ENCODE results near the gene BPI. TPM values are rescaled to one million over a fixed set of nuclear protein-coding genes. Genes with fewer than 3 reads are reported as not detected.

The BPI gene
- total and polyA plus RNA-seq, 2 donors (not counting 1 experiment from before 2014, with no cell fraction given), result not detected

DNA sequence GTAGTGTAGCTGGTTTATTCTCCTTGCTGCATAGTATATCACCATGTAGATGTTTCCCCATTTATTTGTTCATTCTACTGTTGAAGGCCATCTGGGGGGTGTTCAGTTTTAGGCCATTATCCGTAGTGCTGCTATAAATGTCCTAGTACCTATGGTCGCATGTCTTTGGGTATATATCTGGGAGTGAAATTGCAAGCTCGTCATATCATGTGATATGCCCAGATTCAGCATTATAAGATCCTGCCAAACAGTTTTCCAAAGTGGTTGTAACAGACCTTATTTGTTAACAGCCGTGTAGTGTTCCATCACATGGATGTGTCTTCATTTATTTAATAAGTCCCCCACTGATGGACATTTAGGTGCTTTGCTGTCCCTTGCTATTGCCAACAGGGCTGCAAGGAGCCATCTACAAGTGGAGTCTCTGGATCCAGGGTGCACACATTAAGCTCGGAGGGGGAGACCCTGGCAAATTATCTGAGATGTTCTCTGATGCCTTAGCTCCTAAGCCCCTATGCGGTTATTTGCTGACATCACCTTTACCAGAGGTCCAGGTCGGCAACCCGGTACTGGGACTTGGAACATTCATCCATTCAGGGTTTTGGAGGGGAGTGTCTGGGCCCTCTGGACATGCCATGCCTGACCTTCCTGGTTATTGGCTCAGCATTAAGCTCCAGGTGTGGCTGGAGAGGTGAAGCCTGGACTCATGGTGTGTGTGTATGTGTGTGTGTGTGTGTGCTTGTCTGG, 59.2 kb downstream of the BPI start:
- no peak overlapping the region for H3K27ac ChIP-seq (ENCODE audit: insufficient read depth, low read length)
- peaks cover 8% of the 10 kb centered on the region for H3K27me3 ChIP-seq (ENCODE audit: control insufficient read depth, insufficient read depth, low read length)
- no peak overlapping the region for H2AFZ ChIP-seq (ENCODE audit: low read length)
- H3K4me1 ChIP-seq (ENCODE audit: control insufficient read depth, extremely low read depth, insufficient read depth, low read length), result no peaks in the 10 kb centered on the region
- no peaks in the 10 kb centered on the region for H3K9me3 ChIP-seq (ENCODE audit: control insufficient read depth, insufficient read depth, low read depth, low read length)
- H3K9ac ChIP-seq (ENCODE audit: insufficient read depth, low read length), result no peak overlapping the region
- TF ChIP-seq, protein P1, sequence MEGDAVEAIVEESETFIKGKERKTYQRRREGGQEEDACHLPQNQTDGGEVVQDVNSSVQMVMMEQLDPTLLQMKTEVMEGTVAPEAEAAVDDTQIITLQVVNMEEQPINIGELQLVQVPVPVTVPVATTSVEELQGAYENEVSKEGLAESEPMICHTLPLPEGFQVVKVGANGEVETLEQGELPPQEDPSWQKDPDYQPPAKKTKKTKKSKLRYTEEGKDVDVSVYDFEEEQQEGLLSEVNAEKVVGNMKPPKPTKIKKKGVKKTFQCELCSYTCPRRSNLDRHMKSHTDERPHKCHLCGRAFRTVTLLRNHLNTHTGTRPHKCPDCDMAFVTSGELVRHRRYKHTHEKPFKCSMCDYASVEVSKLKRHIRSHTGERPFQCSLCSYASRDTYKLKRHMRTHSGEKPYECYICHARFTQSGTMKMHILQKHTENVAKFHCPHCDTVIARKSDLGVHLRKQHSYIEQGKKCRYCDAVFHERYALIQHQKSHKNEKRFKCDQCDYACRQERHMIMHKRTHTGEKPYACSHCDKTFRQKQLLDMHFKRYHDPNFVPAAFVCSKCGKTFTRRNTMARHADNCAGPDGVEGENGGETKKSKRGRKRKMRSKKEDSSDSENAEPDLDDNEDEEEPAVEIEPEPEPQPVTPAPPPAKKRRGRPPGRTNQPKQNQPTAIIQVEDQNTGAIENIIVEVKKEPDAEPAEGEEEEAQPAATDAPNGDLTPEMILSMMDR (conservative IDR thresholded peaks at IDR 0.05 in 1 of 2, IDR thresholded peaks at IDR 0.05 in 1 of 2; ENCODE audit: low read depth in 1 of 2, low read length in 2 of 2), result no peak
- TF ChIP-seq EZH2 (IDR thresholded peaks at IDR 0.05; ENCODE audit: low read length, missing control alignments), result no peak
- no peak overlapping the region for H3K4me2 ChIP-seq (ENCODE audit: extremely low read depth, insufficient read depth, low read length)
- H3K36me3 ChIP-seq (ENCODE audit: control insufficient read depth, insufficient read depth, low read length), result no peaks in the 10 kb centered on the region
- H3K4me3 ChIP-seq (replicated peaks in 1 of 4; ENCODE audit: control extremely low read depth in 1 of 4, insufficient read depth in 1 of 4, low read depth in 3 of 4, low read length in 4 of 4), result no peak overlapping the region
- H4K20me1 ChIP-seq (ENCODE audit: control insufficient read depth, extremely low read depth, insufficient read depth, low read length), result no peaks in the 10 kb centered on the region
- no peak for DNase-seq (ENCODE audit: low read depth in 2 of 2)
- no peaks in the 10 kb centered on the region for H3K79me2 ChIP-seq (ENCODE audit: control insufficient read depth, insufficient read depth, low read length)

DNA sequence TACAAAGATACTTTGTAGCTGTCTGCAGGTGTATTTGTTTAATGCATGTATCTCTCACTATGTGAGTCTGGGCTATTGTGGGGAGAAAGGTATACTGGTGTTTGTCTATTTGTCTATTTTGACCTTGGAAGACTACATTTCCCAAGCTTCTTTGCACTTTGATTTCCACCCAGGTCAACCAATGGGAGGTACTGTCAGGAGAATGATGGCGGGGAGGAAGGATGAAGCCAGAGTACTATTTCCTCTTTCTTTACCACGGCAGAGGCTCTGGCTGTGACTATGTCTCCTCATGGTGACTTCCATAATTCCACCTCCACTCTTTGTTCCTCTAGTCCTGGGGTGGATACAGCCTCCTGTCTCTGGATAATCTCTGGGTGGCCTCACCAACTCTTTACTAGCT, 65.4 kb downstream of the BPI start:
- Histone ChIP-seq H3K9ac (ENCODE audit: insufficient read depth, low read length) (no peak overlapping the region), H3K36me3 (ENCODE audit: control insufficient read depth, insufficient read depth, low read length) (no peaks in the 10 kb centered on the region), H3K4me3 (replicated peaks in 1 of 4; ENCODE audit: control extremely low read depth in 1 of 4, insufficient read depth in 1 of 4, low read depth in 3 of 4, low read length in 4 of 4) (no peak overlapping the region), H2AFZ (ENCODE audit: low read length) (no peak overlapping the region), H3K4me2 (ENCODE audit: extremely low read depth, insufficient read depth, low read length) (no peak overlapping the region), H3K27ac (ENCODE audit: insufficient read depth, low read length) (no peak overlapping the region), H3K79me2 (ENCODE audit: control insufficient read depth, insufficient read depth, low read length) (no peaks in the 10 kb centered on the region), H3K9me3 (ENCODE audit: control insufficient read depth, insufficient read depth, low read depth, low read length) (no peaks in the 10 kb centered on the region), H3K4me1 (ENCODE audit: control insufficient read depth, extremely low read depth, insufficient read depth, low read length) (no peaks in the 10 kb centered on the region), H4K20me1 (ENCODE audit: control insufficient read depth, extremely low read depth, insufficient read depth, low read length) (no peaks in the 10 kb centered on the region), H3K27me3 (ENCODE audit: control insufficient read depth, insufficient read depth, low read length) (peaks cover 36% of the 10 kb centered on the region)
- DNase-seq (ENCODE audit: low read depth in 2 of 2), result no peak
- TF ChIP-seq, protein P1 (conservative IDR thresholded peaks at IDR 0.05 in 1 of 2, IDR thresholded peaks at IDR 0.05 in 1 of 2; ENCODE audit: low read depth in 1 of 2, low read length in 2 of 2), result no peak
- no peak for TF ChIP-seq EZH2 (IDR thresholded peaks at IDR 0.05; ENCODE audit: low read length, missing control alignments)

DNA sequence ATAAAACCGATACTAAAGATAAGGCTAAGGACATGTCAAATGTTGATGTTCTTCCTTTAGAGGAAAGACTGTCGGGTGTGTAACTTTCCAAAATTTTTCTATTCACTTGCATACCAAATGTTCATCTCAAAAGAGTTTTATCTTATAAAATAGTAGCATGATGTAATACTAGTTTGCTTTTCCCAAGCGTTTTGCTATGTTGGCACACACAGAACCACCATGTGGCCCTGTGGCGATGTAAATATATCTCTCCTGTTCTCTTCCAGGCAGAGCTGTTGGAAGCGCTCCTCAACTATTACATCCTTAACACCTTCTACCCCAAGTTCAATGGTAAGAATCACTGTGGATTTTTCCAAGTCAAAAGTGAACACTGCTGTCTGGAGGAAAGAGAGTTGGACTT, 68.8 kb downstream of the BPI start:
- DNase-seq (ENCODE audit: low read depth in 2 of 2), result no peak
- no peaks in the 10 kb centered on the region for H3K79me2 ChIP-seq (ENCODE audit: control insufficient read depth, insufficient read depth, low read length)
- no peak for TF ChIP-seq EZH2 (IDR thresholded peaks at IDR 0.05; ENCODE audit: low read length, missing control alignments)
- TF ChIP-seq, protein P1 (conservative IDR thresholded peaks at IDR 0.05 in 1 of 2, IDR thresholded peaks at IDR 0.05 in 1 of 2; ENCODE audit: low read depth in 1 of 2, low read length in 2 of 2), result no peak

More for the DNA sequence above, 68.8 kb downstream of the BPI start:
- Histone ChIP-seq H3K4me1 (ENCODE audit: control insufficient read depth, extremely low read depth, insufficient read depth, low read length) (no peaks in the 10 kb centered on the region), H3K4me2 (ENCODE audit: extremely low read depth, insufficient read depth, low read length) (no peak overlapping the region), H3K4me3 (replicated peaks in 1 of 4; ENCODE audit: control extremely low read depth in 1 of 4, insufficient read depth in 1 of 4, low read depth in 3 of 4, low read length in 4 of 4) (no peak overlapping the region), H3K9me3 (ENCODE audit: control insufficient read depth, insufficient read depth, low read depth, low read length) (no peaks in the 10 kb centered on the region), H4K20me1 (ENCODE audit: control insufficient read depth, extremely low read depth, insufficient read depth, low read length) (no peaks in the 10 kb centered on the region), H3K27me3 (ENCODE audit: control insufficient read depth, insufficient read depth, low read length) (peaks cover 35% of the 10 kb centered on the region), H3K27ac (ENCODE audit: insufficient read depth, low read length) (no peak overlapping the region), H2AFZ (ENCODE audit: low read length) (no peak overlapping the region), H3K36me3 (ENCODE audit: control insufficient read depth, insufficient read depth, low read length) (no peaks in the 10 kb centered on the region), H3K9ac (ENCODE audit: insufficient read depth, low read length) (no peak overlapping the region)

Data from fibroblast of lung (primary cell).